HepG2 (cell line): ENCODE results near the gene TMEM134. TPM values are rescaled to one million over a fixed set of nuclear protein-coding genes. Genes with fewer than 3 reads are reported as not detected.

Source experiments
- AGO1 ChIP-seq: fragments of 200-400 bp; formaldehyde crosslinking; IDR thresholded peaks from 2 replicates; pipeline ENCODE4 v1.6.1; 2017; ENCODE audit warnings: mild to moderate bottlenecking, low read depth, low read length, moderate library complexity; ENCODE audit not compliant: poor library complexity, severe bottlenecking
- ARHGAP35 ChIP-seq: sonication (generic); formaldehyde crosslinking; IDR thresholded peaks from 2 replicates; pipeline ENCODE4 v1.9.0; 2022; ENCODE audit warnings: mild to moderate bottlenecking, inconsistent platforms, moderate library complexity, missing genetic modification reagents, borderline replicate concordance
- ATF5 ChIP-seq: sonication (generic); formaldehyde crosslinking; IDR thresholded peaks from 2 replicates; pipeline ENCODE4 v1.4.0; 2020; ENCODE audit warnings: mild to moderate bottlenecking, low read depth, missing genetic modification reagents
- CBX5 ChIP-seq: sonication (generic); formaldehyde crosslinking; IDR thresholded peaks from 2 replicates; pipeline ENCODE4 v1.4.0; 2020; ENCODE audit warnings: missing genetic modification reagents, borderline replicate concordance
- CREBL2 ChIP-seq: sonication (generic); formaldehyde crosslinking; IDR thresholded peaks from 2 replicates; pipeline ENCODE4 v1.8.1; 2023; ENCODE audit warnings: missing genetic modification reagents, mild to moderate bottlenecking, borderline replicate concordance
- CREM ChIP-seq, 2 experiments: sonication (generic) in 1 of 2; formaldehyde crosslinking in 1 of 2; IDR thresholded peaks; 2 replicates each; pipeline versions ENCODE4 v1.4.0 to v1.6.1; 2016 to 2020; ENCODE audit warnings: antibody characterized with exemption in 1 of 2, mild to moderate bottlenecking in 1 of 2, missing genetic modification reagents in 1 of 2
- HMG20B ChIP-seq: conservative IDR thresholded peaks from 2 replicates; pipeline ENCODE4 v1.6.1; 2016; ENCODE audit warnings: missing genetic modification reagents, missing compliant biosample characterization
- KLF13 ChIP-seq: sonication (generic); formaldehyde crosslinking; IDR thresholded peaks from 2 replicates; pipeline ENCODE4 v1.4.0; 2020; ENCODE audit warnings: mild to moderate bottlenecking, missing genetic modification reagents
- MED1 ChIP-seq: sonication (generic); formaldehyde crosslinking; IDR thresholded peaks from 2 replicates; pipeline ENCODE4 v1.4.0; 2020; ENCODE audit warnings: missing genetic modification reagents
- NFE2L1 ChIP-seq: sonication (generic); formaldehyde crosslinking; IDR thresholded peaks from 2 replicates; pipeline ENCODE4 v1.4.0; 2020; ENCODE audit warnings: missing genetic modification reagents, mild to moderate bottlenecking, borderline replicate concordance
- PHF21A ChIP-seq: sonication (generic); formaldehyde crosslinking; IDR thresholded peaks from 2 replicates; pipeline ENCODE4 v1.5.0; 2020; ENCODE audit warnings: mild to moderate bottlenecking, missing genetic modification reagents
- SCMH1 ChIP-seq: sonication (generic); formaldehyde crosslinking; IDR thresholded peaks from 2 replicates; pipeline ENCODE4 v1.9.0; 2021; ENCODE audit warnings: missing genetic modification reagents, mild to moderate bottlenecking, borderline replicate concordance
- TFDP2 ChIP-seq: sonication (generic); formaldehyde crosslinking; IDR thresholded peaks from 2 replicates; pipeline ENCODE4 v1.4.0; 2020; ENCODE audit warnings: missing genetic modification reagents
- UBTF ChIP-seq: sonication (generic); formaldehyde crosslinking; IDR thresholded peaks from 2 replicates; pipeline ENCODE4 v1.4.0; 2020; ENCODE audit warnings: mild to moderate bottlenecking, missing genetic modification reagents
- ZMYM2 ChIP-seq: sonication (generic); formaldehyde crosslinking; IDR thresholded peaks from 2 replicates; pipeline ENCODE4 v1.8.0; 2022; ENCODE audit warnings: mild to moderate bottlenecking, missing genetic modification reagents
- ZNF17 ChIP-seq: sonication (generic); formaldehyde crosslinking; IDR thresholded peaks from 2 replicates; pipeline ENCODE4 v1.5.0; 2020; ENCODE audit warnings: mild to moderate bottlenecking, missing genetic modification reagents
- ZNF251 ChIP-seq: sonication (generic); formaldehyde crosslinking; IDR thresholded peaks from 2 replicates; pipeline ENCODE4 v1.9.0; 2021; ENCODE audit warnings: mild to moderate bottlenecking, missing genetic modification reagents
- ZNF367 ChIP-seq: sonication (generic); formaldehyde crosslinking; IDR thresholded peaks from 2 replicates; pipeline ENCODE4 v1.4.0; 2020; ENCODE audit warnings: missing genetic modification reagents, borderline replicate concordance
- ZNF451 ChIP-seq: sonication (generic); formaldehyde crosslinking; IDR thresholded peaks from 2 replicates; pipeline ENCODE4 v1.5.0; 2020; ENCODE audit warnings: mild to moderate bottlenecking, missing genetic modification reagents
- ZNF501 ChIP-seq: sonication (generic); formaldehyde crosslinking; IDR thresholded peaks from 2 replicates; pipeline ENCODE4 v1.5.1; 2020; ENCODE audit warnings: mild to moderate bottlenecking, moderate library complexity, missing genetic modification reagents
- ZNF724P ChIP-seq: sonication (generic); formaldehyde crosslinking; IDR thresholded peaks from 2 replicates; pipeline ENCODE4 v1.8.0; 2022; ENCODE audit warnings: missing genetic modification reagents, borderline replicate concordance
- ZNF773 ChIP-seq: sonication (generic); formaldehyde crosslinking; IDR thresholded peaks from 2 replicates; pipeline ENCODE4 v1.4.0; 2020; ENCODE audit warnings: missing genetic modification reagents, borderline replicate concordance
- ZNF891 ChIP-seq: sonication (generic); formaldehyde crosslinking; IDR thresholded peaks from 2 replicates; pipeline ENCODE4 v1.5.0; 2020; ENCODE audit warnings: mild to moderate bottlenecking, missing genetic modification reagents
- ZSCAN30 ChIP-seq: sonication (generic); formaldehyde crosslinking; IDR thresholded peaks from 2 replicates; pipeline ENCODE4 v1.5.0; 2020; ENCODE audit warnings: mild to moderate bottlenecking, missing genetic modification reagents
- ZSCAN9 ChIP-seq: IDR thresholded peaks from 2 replicates; pipeline ENCODE4 v1.6.1; 2016; ENCODE audit warnings: borderline replicate concordance
- polyA plus RNA-seq, 8 experiments: library from polyadenylated mRNA; depleted of rRNA in 3 of 8; stranded (reverse) in 7 of 8; unstranded in 1 of 8; fragments of >200 nt; fragmentation: Illumina TruSeq in 4 of 8; extraction: Trizol in 4 of 8; gene quantifications; 2 replicates each; pipeline versions ENCODE4 v1.2.1 to v1.2.3, GENCODE V29; 2011 to 2016; ENCODE audit warnings: low read depth in 4 of 8, missing spikeins in 1 of 8, mixed read lengths in 1 of 8; ENCODE audit not compliant: insufficient read depth in 1 of 8
- total RNA-seq, 5 experiments: library from RNA; depleted of rRNA; stranded (reverse); fragments of >200 nt; fragmentation: Illumina TruSeq; extraction: Trizol; gene quantifications; 2 replicates each; pipeline ENCODE4 v1.2.3, GENCODE V29; 2016; ENCODE audit warnings: low read depth in 1 of 5

TMEM134 gene
- total and polyA plus RNA-seq, 2 of the 13 experiments (the other 11 are each of a cell fraction or from before 2014, with no cell fraction given): 6.9 to 26.9 TPM

GRCh38 chr11:67482827-67483798 is 14.1 kb upstream of the TMEM134 start, which contains the start of gene AIP (continued):
- TF ChIP-seq ZNF891 (CRISPR knock-in tag) (peak; percentile 97), HMG20B (CRISPR knock-in tag) (no peak), AGO1 (no peak), ZNF451 (CRISPR knock-in tag) (peak; percentile 95), CREM (IDR thresholded peaks at IDR 0.05) (peak; percentile 83), CREM (CRISPR knock-in tag; IDR thresholded peaks at IDR 0.05) (no peak), ARHGAP35 (peak; percentile 98), ZNF251 (CRISPR knock-in tag) (peak; percentile 95), ZNF17 (CRISPR knock-in tag) (peak; percentile 96; the same call in 1 of the 2 replicates), KLF13 (peak; percentile 97), CBX5 (peak; percentile 78; the same call in 1 of the 2 replicates), SCMH1 (CRISPR knock-in tag) (no peak), ATF5 (CRISPR knock-in tag) (peak; percentile 95), ZNF367 (CRISPR knock-in tag) (peak; percentile 79; the same call in 1 of the 2 replicates), UBTF (CRISPR knock-in tag) (no peak; the same call in 1 of the 2 replicates), ZNF501 (CRISPR knock-in tag) (peak; percentile 97), ZSCAN30 (CRISPR knock-in tag) (peak; percentile 97; the same call in 1 of the 2 replicates), PHF21A (CRISPR knock-in tag) (no peak), TFDP2 (CRISPR knock-in tag) (peak; percentile 99), ZMYM2 (CRISPR knock-in tag) (peak; percentile 95), ZNF773 (CRISPR knock-in tag) (peak; percentile 93), MED1 (CRISPR knock-in tag) (peak; percentile 68), NFE2L1 (no peak; the same call in 1 of the 2 replicates), CREBL2 (CRISPR knock-in tag) (peak; percentile 90; the same call in 1 of the 2 replicates), ZNF724P (peak; percentile 86; the same call in 1 of the 2 replicates), ZSCAN9 (CRISPR knock-in tag) (peak; percentile 86; the same call in 1 of the 2 replicates)
